ENCODE measurements around the gene SUN1. TPM values are rescaled to one million over a fixed set of nuclear protein-coding genes. Genes with fewer than 3 reads are reported as not detected.

The SUN1 gene
- total RNA-seq, 2 donors from 2014 or later: 89.7 to 97.5 TPM

DNA sequence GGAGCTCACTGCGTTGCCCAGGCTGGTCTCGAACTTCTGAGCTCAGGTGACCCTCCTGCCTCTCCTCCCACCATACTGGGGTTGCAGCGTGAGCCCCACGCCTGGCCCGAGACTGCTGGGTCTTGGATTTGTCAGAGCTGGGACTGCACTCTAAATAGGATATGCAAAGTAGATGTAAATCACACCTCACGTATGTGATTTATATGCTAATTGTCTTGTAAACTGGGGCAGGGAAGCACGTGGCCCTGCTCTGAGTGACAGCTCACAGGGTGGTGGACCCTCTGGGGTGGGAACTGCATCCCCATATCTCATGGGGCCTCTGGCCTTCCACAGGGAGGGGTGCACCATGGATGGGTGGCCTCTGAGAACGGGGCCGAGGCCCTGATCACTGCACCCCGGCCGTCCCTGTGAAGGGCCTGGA is 78.2 kb downstream of the SUN1 start:
- DNase-seq (no peak), ATAC-seq (peak; percentile 17)
- H3K36me3 Mint-ChIP-seq (ENCODE audit: low read depth): no peaks in the 10 kb centered on the region
- H3K27me3 Mint-ChIP-seq: no peaks in the 10 kb centered on the region
- H3K27ac Mint-ChIP-seq: no peak overlapping the region
- no peaks in the 10 kb centered on the region for H3K9me3 ChIP-seq (ENCODE audit: control insufficient read depth, low read length, poor library complexity, severe bottlenecking)
- H3K4me1 Mint-ChIP-seq: peaks cover 9% of the 10 kb centered on the region
- H3K4me3 Mint-ChIP-seq: peak overlapping the region; percentile 73

DNA sequence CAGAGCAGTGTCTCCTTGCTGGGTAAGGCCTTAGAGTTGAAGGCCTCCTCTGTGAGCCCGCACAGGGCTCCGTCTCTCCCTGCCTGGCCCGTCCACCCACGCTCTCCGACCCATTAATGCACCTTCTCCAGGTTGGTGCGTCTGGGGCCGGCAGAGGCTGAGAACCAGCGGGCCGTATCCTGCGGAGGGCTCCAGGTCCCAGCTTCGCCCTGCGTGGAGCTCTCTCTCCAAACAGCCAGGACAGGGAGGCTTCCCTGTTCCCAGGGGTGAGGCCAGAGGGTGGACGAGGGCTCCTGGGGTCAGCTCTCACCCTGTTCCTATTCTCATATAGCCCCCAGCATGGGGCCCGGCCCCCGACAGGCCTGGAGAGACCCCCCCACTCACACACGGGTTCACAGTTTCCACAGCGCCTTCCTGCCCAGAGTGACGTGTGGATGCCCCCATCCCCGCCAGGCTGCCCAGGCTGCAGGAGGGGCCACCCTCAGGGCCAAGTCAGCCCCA is 78.7 kb downstream of the SUN1 start:
- Mint-ChIP-seq H3K27ac (no peak overlapping the region), H3K4me1 (peaks cover 9% of the 10 kb centered on the region), H3K4me3 (no peak overlapping the region), H3K36me3 (ENCODE audit: low read depth) (no peaks in the 10 kb centered on the region), H3K27me3 (no peaks in the 10 kb centered on the region)
- no peak for ATAC-seq
- no peak for DNase-seq
- no peaks in the 10 kb centered on the region for H3K9me3 ChIP-seq (ENCODE audit: control insufficient read depth, low read length, poor library complexity, severe bottlenecking)

DNA sequence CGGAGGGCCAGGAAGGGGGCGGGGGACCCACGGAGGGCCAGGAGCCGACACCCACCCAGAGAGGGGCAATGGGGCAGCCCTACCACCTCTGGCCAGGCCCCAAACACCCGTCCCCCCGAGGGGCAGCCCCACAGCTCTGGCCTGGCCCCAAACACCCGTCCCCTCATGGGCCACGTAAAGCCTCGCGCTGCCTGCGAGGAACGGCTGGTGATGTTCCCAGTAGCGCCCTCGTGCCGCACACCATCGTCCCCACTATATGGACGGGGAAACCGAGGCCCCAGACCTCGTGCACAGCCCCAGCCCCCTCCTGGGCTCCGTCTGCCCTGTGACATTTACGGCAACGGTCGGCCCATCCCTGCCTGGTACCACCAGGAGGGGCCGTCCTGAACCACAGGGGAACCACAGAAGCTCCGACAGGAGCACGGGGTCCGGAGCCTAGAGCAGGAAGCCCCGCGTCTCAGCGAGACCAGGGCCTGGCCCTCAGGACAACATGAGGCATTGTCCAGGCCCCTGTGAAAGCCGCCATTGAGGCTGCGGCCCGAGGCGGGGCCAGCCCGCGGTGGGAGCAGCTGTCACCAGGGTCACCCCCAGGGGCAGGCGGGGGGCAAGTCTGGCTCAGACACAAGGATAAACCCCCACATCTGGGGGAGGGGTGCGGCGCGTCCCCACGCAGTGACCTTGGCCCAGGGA is 79.7 kb downstream of the SUN1 start:
- no peak for ATAC-seq
- DNase-seq: no peak
- H3K4me1 Mint-ChIP-seq: peaks cover 12% of the 10 kb centered on the region
- no peaks in the 10 kb centered on the region for H3K36me3 Mint-ChIP-seq (ENCODE audit: low read depth)
- no peaks in the 10 kb centered on the region for H3K9me3 ChIP-seq (ENCODE audit: control insufficient read depth, low read length, poor library complexity, severe bottlenecking)
- no peak overlapping the region for H3K27ac Mint-ChIP-seq
- H3K4me3 Mint-ChIP-seq: no peak overlapping the region
- no peaks in the 10 kb centered on the region for H3K27me3 Mint-ChIP-seq

DNA sequence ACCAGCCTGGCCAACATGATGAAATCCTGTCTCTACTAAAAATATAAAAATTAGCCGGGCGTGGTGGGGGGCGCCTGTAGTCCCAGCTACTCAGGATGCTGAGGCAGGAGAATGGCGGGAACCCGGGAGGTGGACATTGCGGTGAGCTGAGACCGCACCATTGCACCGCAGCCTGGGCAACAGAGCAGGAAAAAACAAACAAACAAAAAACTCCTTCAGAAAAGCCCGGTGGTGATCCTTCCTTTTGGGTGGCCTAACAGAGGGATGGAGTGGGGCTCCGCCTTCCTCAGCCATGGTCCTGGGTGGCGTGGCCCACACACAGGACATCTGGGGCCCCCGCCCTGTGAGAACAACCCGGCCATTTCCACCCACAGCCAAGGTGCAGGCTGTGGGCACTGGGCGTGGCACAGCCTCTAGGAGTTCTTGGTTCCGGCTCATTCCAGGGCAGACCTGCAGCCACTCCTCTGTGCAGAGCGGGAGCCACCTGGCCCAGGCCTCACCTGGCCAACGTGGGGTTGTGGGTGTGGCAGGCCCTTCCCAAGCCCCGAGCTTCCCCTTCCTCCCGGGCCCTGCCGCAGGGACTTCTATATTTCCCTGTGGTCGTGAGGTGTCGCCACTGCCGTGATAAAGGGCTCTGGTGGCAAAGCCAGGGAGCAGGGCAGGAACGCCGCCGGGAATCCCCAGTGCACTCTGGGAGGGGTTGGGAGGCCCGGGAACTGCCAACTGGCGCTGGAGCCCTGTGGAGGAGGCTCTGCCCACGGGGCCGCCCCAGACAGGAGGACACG is 81.7 kb downstream of the SUN1 start:
- Mint-ChIP-seq H3K36me3 (ENCODE audit: low read depth) (no peaks in the 10 kb centered on the region), H3K4me1 (peaks cover 9% of the 10 kb centered on the region), H3K4me3 (no peak overlapping the region), H3K27ac (peak overlapping the region; percentile 60), H3K27me3 (no peaks in the 10 kb centered on the region)
- DNase-seq (no peak), ATAC-seq (no peak)
- no peaks in the 10 kb centered on the region for H3K9me3 ChIP-seq (ENCODE audit: control insufficient read depth, low read length, poor library complexity, severe bottlenecking)

DNA sequence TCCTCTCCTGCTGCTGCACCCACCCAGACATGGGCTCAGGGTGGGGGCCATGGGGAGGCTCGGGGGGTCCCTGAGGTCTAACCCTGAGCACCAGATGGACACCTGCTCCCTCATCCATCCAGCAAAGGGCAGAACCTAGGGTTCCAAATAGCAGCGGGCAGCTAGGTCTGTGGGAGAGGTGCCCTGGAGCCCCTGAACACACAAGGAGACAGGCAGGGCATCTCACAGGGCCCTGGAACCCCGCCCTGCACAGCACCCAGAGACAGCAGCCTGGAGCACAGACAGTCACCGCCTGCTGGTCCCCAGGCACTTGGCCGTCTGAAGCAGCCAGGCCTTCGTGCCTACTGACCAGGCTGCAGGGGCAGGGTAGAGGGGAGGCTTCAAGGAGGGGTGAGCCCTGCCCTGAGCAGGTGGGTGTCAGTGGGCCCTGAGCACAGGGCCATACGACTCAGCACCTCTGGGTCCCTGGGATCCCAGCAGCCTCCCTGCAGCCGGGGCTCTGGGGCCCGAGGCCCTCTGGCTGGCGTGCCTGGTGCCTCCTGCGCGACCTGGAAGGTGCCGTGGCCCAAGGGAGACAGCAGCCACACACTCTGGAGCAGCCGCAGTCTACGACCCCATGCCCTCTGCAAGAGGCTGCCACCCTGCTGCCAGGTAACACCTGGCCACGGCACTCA is 82.4 kb downstream of the SUN1 start:
- no peak for DNase-seq
- no peaks in the 10 kb centered on the region for H3K27me3 Mint-ChIP-seq
- peaks cover 12% of the 10 kb centered on the region for H3K4me1 Mint-ChIP-seq

DNA sequence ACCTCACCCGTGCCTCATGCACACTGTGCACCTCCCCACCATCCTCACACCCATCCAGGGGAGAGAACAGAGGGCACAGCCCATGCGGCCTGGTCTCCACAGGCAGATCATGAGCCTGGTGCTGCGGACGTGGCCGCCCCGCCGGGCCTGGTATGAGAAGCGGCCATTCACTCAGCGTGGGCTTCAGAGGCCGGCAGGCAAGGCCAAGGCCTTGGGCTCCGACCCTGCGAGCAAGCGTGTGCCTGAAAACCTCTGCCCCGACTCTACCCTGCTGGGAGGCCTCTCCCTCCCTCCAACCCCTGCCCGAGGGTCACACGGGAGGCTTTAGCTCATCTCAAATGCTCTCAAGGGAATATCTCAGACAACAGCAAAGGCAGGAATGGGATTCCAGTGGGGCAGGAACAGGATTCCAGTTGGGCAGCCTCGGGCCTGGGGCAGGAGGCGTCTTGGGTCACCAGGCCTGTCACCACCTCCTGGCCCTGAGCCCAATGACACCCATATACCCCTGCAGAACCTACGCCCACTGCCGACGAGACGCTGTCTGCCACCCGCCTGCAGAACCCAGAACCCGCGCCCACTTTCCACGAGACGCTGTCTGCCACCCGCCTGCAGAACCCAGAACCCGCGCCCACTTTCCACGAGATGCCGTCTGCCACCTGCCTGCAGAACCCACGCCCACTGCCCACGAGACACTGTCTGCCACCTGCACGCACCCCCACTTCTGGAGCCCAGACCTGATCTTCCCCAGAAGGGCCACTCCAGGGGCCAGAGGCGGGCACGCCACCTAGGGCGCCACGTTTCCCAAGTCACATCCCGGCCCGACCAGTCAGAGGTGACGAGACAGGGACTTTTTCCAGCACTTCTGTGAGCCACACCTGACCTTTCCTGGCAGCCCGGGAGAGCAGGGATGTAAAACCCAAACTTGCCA is 83.3 kb downstream of the SUN1 start:
- H3K27me3 Mint-ChIP-seq: no peaks in the 10 kb centered on the region
- DNase-seq (peak in 1 of 3 donors; percentile 6), ATAC-seq (no peak)
- H3K36me3 Mint-ChIP-seq (ENCODE audit: low read depth): peaks cover 2% of the 10 kb centered on the region
- H3K27ac Mint-ChIP-seq: no peak overlapping the region
- H3K9me3 ChIP-seq (ENCODE audit: control insufficient read depth, low read length, poor library complexity, severe bottlenecking): no peaks in the 10 kb centered on the region
- H3K4me1 Mint-ChIP-seq: peaks cover 8% of the 10 kb centered on the region
- H3K4me3 Mint-ChIP-seq: no peak overlapping the region

More for the DNA sequence above, 82.4 kb downstream of the SUN1 start:
- ATAC-seq: no peak
- H3K4me3 Mint-ChIP-seq: no peak overlapping the region
- H3K36me3 Mint-ChIP-seq (ENCODE audit: low read depth): peaks cover 2% of the 10 kb centered on the region
- no peaks in the 10 kb centered on the region for H3K9me3 ChIP-seq (ENCODE audit: control insufficient read depth, low read length, poor library complexity, severe bottlenecking)
- H3K27ac Mint-ChIP-seq: no peak overlapping the region

DNA sequence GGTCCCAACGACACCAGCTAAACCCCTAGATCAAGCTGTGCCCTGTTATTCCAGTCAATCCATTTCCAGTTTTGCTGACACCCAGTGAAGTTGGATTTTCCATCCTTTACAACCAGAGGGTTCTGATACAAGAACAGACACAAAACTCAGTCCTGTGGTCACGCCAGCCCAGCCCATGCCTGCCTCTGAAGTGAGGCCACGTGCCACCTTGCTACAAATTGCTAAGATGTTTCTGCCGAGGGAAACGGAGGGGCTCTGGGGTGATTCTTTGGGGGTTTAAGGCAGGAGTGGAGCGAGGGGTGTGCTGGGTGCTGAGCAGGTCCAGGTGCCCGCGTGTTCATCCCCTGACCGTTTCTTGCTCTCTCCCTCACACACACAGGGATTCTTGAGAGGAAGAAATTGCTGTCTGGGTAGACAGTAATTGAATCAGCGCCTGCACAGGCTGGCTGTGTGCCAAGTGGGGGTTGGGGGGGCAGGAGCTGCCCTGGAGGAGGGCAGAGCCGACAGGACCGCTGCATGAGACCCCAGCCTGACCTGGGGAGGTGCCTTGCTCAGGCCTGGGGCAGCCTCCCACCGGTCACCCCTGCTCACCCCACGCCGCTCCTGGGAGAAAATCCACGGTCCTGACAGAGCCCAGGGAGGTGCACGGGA is 84.1 kb downstream of the SUN1 start:
- H3K27me3 Mint-ChIP-seq: no peaks in the 10 kb centered on the region
- H3K4me1 Mint-ChIP-seq: peaks cover 16% of the 10 kb centered on the region
- peak in 1 of 3 donors; percentile 1 for DNase-seq
- H3K27ac Mint-ChIP-seq: no peak overlapping the region
- H3K36me3 Mint-ChIP-seq (ENCODE audit: low read depth): peaks cover 2% of the 10 kb centered on the region
- H3K9me3 ChIP-seq (ENCODE audit: control insufficient read depth, low read length, poor library complexity, severe bottlenecking): no peaks in the 10 kb centered on the region
- no peak for ATAC-seq
- H3K4me3 Mint-ChIP-seq: no peak overlapping the region

DNA sequence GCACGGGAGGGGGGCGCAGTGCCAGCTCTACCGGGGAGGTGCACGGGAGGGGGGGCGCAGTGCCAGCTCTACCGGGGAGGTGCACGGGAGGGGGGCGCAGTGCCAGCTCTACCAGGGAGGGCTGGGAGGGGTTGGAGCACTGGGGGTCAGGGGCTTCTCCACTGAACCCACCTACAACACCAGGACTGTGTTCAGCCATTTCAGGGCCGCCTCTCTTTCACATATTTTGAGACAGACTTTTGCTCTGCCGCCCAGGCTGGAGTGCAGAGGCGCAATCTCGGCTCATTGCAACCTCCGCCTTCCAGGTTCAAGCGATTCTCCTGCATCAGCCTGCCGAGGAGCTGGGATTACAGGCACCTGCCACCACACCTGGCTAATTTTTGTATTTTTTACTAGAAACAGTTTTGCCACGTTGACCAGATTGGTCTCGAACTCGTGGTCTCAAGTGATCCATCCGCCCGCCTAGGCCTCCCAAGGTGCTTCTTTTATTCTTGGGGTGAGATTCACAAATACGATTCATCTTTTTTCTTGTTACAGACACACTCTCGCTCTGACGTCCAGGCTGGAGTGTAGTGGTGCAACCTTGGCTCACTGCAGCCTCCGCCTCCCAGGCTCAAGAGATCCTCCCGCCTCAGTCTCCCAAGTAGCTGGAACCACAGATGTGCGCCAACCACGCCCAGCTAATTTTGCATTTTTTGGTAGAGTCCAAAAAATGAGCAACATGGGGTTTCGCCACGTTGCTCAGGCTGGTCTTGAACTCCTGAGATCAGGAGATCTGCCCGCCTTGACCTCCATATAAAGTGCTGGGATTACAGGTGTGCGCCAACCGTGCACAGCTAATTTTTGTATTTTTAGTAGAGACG is 85.2 kb downstream of the SUN1 start:
- Mint-ChIP-seq H3K27ac (no peak overlapping the region), H3K27me3 (no peaks in the 10 kb centered on the region), H3K36me3 (ENCODE audit: low read depth) (peaks cover 2% of the 10 kb centered on the region), H3K4me1 (peaks cover 16% of the 10 kb centered on the region), H3K4me3 (peak overlapping the region; percentile 25)
- H3K9me3 ChIP-seq (ENCODE audit: control insufficient read depth, low read length, poor library complexity, severe bottlenecking): no peaks in the 10 kb centered on the region
- ATAC-seq (no peak), DNase-seq (peak in 1 of 3 donors; percentile 1)

DNA sequence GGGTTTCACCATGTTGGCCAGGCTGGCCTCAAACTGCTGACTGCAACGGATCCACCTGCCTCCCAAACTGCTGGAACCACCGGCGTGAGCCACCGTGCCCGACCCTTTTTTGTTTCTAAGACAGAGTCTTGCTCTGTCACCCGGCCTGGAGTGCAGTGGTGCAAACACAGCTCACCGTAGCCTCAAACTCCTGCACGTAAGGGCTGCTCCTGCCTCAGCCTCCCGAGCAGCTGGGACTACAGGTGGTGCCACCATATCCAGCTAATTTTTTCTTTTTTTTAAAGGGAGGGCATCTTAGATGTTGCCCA is 85.8 kb downstream of the SUN1 start:
- DNase-seq: peak in 1 of 3 donors; percentile 3

DNA sequence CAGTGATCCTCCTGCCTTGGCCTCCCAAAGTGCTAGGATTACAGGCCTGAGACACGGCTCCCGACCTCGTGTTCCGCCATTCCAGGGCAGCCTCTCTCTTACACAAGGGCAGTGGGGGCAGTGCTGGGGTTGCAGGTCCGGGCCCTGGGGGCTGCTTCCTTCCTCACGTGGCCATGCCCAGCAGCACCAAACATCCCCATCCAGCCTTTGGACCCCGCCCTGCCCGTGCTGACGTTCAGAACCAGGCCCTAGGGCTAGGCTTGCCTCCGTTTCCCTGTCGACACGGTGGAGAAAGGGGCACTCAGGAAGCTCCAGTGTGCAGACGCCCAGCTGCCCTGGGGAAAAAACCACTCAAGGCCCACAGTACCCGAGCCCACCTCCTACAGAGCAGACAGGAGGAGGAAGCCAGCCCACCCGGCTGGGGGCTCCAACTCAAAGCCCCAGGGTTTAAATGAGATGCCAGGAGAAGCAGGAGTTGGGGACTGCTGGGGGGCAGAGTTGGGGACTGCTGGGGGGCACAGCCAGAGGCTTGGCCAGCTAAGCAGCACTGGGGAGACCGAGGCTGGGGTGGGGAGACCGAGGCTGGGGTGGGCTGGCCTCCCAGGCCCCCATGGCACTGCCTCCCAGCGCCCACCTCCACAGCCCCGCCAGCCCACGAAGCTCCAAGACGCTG is 86.3 kb downstream of the SUN1 start:
- H3K4me1 Mint-ChIP-seq: peaks cover 23% of the 10 kb centered on the region
- no peaks in the 10 kb centered on the region for H3K9me3 ChIP-seq (ENCODE audit: control insufficient read depth, low read length, poor library complexity, severe bottlenecking)
- ATAC-seq (no peak), DNase-seq (peak in 2 of 3 donors; percentile 6 to 8)
- peaks cover 2% of the 10 kb centered on the region for H3K36me3 Mint-ChIP-seq (ENCODE audit: low read depth)
- no peaks in the 10 kb centered on the region for H3K27me3 Mint-ChIP-seq
- H3K4me3 Mint-ChIP-seq: no peak overlapping the region
- no peak overlapping the region for H3K27ac Mint-ChIP-seq

More for the DNA sequence above, 85.8 kb downstream of the SUN1 start:
- peaks cover 2% of the 10 kb centered on the region for H3K36me3 Mint-ChIP-seq (ENCODE audit: low read depth)
- no peak overlapping the region for H3K4me3 Mint-ChIP-seq
- H3K9me3 ChIP-seq (ENCODE audit: control insufficient read depth, low read length, poor library complexity, severe bottlenecking): no peaks in the 10 kb centered on the region
- H3K4me1 Mint-ChIP-seq: peaks cover 19% of the 10 kb centered on the region
- no peaks in the 10 kb centered on the region for H3K27me3 Mint-ChIP-seq
- no peak overlapping the region for H3K27ac Mint-ChIP-seq
- no peak for ATAC-seq

DNA sequence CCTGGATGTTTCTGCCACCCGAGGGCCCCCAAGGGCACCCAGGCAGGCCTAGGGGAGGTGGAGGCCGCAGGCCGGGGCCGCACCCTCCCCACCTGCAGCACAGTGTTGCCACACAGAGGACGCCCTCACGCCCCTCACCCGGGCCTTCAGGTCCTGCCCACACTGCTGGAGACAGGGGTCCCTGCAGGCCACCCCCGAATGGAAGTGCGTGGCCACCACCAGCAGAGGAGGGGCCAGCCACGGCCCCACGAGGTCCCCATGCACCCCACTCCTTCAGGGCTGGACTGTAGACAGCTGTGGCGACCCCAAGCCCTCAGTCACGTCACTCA is 86.8 kb downstream of the SUN1 start:
- peaks cover 23% of the 10 kb centered on the region for H3K4me1 Mint-ChIP-seq

More for the DNA sequence above, 86.8 kb downstream of the SUN1 start:
- Mint-ChIP-seq H3K27me3 (no peaks in the 10 kb centered on the region), H3K4me3 (no peak overlapping the region), H3K27ac (no peak overlapping the region), H3K36me3 (ENCODE audit: low read depth) (peaks cover 2% of the 10 kb centered on the region)
- DNase-seq (peak in 2 of 3 donors; percentile 2 to 8), ATAC-seq (no peak)
- no peaks in the 10 kb centered on the region for H3K9me3 ChIP-seq (ENCODE audit: control insufficient read depth, low read length, poor library complexity, severe bottlenecking)
